Activated CD8-positive, alpha-beta memory T cell treated with anti-CD3 and anti-CD28 coated beads, Interleukin-2, amount 10 ng/mL, durations not matched to agents 7 days and 5 days (primary cell): ENCODE data around the gene FOXN3. TPM values are rescaled to one million over a fixed set of nuclear protein-coding genes. Genes with fewer than 3 reads are reported as not detected.
"Not testable (repeated sequence)": the region's sequence is repeated elsewhere in the genome, so short reads cannot be mapped to it uniquely, and the experiment has no call there.

ENCODE experiments used
- ATAC-seq: fragments of 150-1000 bp; cut with Tn5 transposase; one replicate; pipeline ENCODE4 v1.10.0; 2021; ENCODE audit warnings: moderate library complexity
- CTCF ChIA-PET: fragments of 350-600 bp; sonication (Branson Sonifier 250); formaldehyde crosslinking; loops from one replicate; lab custom pipeline; 2021; ENCODE audit warnings: antibody characterized with exemption; lab: Charles Lee
- DNase-seq: peaks from one replicate; pipeline ENCODE4 v3.0.0-alpha.2; 2020
- H3K27ac Mint-ChIP-seq: one replicate; pipeline ENCODE4 v1.8.0; 2021; ENCODE audit warnings: mild to moderate bottlenecking, mixed read lengths
- H3K27me3 Mint-ChIP-seq: one replicate; pipeline ENCODE4 v1.8.0; 2021; ENCODE audit warnings: mixed read lengths
- H3K36me3 Mint-ChIP-seq: one replicate; pipeline ENCODE4 v1.8.0; 2021; ENCODE audit warnings: mild to moderate bottlenecking, mixed read lengths
- H3K4me1 Mint-ChIP-seq: one replicate; pipeline ENCODE4 v1.8.0; 2021; ENCODE audit warnings: mixed read lengths
- H3K4me3 Mint-ChIP-seq: one replicate; pipeline ENCODE4 v1.8.0; 2021; ENCODE audit warnings: mild to moderate bottlenecking, moderate library complexity, mixed read lengths
- H3K9me3 Mint-ChIP-seq: one replicate; pipeline ENCODE4 v1.8.0; 2022; ENCODE audit warnings: low read depth, mixed read lengths
- total RNA-seq, 2 experiments: library from RNA; stranded (reverse); gene quantifications; one replicate each; pipeline ENCODE4 v1.2.3, GENCODE V29; 2021

Gene FOXN3
- total RNA-seq, 2 experiments from 2014 or later: 85.6 to 103 TPM

GRCh38 chr14:89298056-89298834 lies 118.8 kb downstream of the FOXN3 start:
- no peaks in the 10 kb centered on the region for H3K27me3 Mint-ChIP-seq
- H3K36me3 Mint-ChIP-seq: peaks cover 23% of the 10 kb centered on the region
- CTCF ChIA-PET: no interaction called here
- no peak overlapping the region for H3K27ac Mint-ChIP-seq
- ATAC-seq (no peak), DNase-seq (no peak)
- H3K9me3 Mint-ChIP-seq: peaks cover 3% of the 10 kb centered on the region
- H3K4me3 Mint-ChIP-seq: no peak overlapping the region
- peaks cover 20% of the 10 kb centered on the region for H3K4me1 Mint-ChIP-seq

DNA sequence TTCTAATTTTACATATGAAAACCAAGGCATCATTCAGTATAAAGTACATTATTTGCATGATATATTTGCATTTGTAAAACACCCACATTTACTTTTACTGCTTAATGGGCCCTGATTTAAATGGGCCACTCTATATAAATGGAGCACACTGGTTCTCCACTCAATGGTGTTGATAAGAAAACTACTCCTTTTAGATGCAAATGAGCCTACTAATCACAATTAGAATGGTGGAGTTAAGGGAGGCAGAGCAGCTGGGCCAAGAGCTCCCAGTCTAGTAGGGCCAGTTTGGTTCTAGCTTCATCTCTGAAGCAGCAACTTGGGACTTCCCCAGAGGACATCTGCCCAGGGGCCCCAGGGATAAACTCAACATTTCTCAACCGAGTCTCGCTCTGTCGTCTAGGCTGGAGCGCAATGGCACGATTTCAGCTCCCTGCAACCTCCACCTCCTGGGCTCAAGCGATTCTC lies 120.7 kb downstream of the FOXN3 start:
- CTCF ChIA-PET: interaction anchor here (0.7 kb wide), 1 partner anchor 21 kb away, joined by 4 read pairs; no protein-coding TSS in a partner anchor
- ATAC-seq: no peak
- Mint-ChIP-seq H3K4me3 (no peak overlapping the region), H3K36me3 (peaks cover 15% of the 10 kb centered on the region), H3K27me3 (no peaks in the 10 kb centered on the region), H3K27ac (no peak overlapping the region), H3K9me3 (no peaks in the 10 kb centered on the region), H3K4me1 (peaks cover 16% of the 10 kb centered on the region)
- DNase-seq: no peak

- DNase-seq (no peak), ATAC-seq (no peak)
- Mint-ChIP-seq H3K4me3 (no peak overlapping the region), H3K4me1 (peaks cover 25% of the 10 kb centered on the region), H3K36me3 (peaks cover 11% of the 10 kb centered on the region), H3K9me3 (no peaks in the 10 kb centered on the region), H3K27ac (no peak overlapping the region), H3K27me3 (no peaks in the 10 kb centered on the region)
- CTCF ChIA-PET: no interaction called here
Measured at GRCh38 chr14:89294872-89295271, 122.2 kb downstream of the FOXN3 start.

DNA sequence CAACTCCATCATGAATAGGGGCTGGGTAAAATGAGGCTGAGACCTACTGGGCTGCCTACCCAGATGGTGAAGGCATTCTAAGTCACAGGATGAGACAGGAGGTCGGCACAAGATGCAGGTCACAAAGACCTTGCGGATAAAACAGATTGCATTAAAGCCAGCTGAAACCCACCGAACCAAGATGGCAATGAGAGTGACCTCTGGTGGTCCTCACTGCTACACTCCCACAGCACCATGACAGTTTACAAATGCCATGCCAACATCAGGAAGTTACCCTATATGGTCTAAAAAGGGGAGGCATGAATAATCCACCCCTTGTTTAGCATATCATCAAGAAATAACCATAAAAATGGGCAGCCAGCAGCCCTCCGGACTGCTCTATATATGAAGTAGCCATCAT lies 122.6 kb downstream of the FOXN3 start:
- ATAC-seq, H3K4me3 Mint-ChIP-seq, DNase-seq, H3K27me3 Mint-ChIP-seq, CTCF ChIA-PET, H3K27ac Mint-ChIP-seq, H3K36me3 Mint-ChIP-seq, H3K9me3 Mint-ChIP-seq: not testable (repeated sequence)
- peaks cover 25% of the 10 kb centered on the region for H3K4me1 Mint-ChIP-seq

DNA sequence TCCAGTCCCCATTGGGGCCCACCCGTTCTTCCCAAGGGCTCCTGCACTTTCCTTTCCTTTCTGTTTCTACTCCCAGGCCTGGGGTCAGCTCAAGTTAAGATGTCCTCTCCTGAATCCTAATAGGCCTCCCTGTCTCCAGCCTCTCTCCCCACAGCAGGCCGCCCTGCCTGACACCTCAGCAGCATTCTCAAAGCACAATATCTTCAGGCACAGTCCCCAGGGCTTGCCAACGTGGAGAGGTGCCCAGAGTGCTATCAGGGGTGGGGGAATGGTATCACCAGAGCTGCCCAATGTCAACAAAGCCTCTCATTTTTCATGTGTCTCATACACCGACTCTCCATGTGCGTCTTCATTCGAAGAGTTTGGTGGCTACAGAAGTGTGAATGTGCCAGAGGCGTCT lies 123.0 kb downstream of the FOXN3 start:
- no peak overlapping the region for H3K4me3 Mint-ChIP-seq
- H3K4me1 Mint-ChIP-seq: peaks cover 25% of the 10 kb centered on the region
- CTCF ChIA-PET: no interaction called here
- H3K36me3 Mint-ChIP-seq: peaks cover 5% of the 10 kb centered on the region
- H3K27ac Mint-ChIP-seq: no peak overlapping the region
- H3K9me3 Mint-ChIP-seq: no peaks in the 10 kb centered on the region
- H3K27me3 Mint-ChIP-seq: no peaks in the 10 kb centered on the region
- DNase-seq: no peak
- no peak for ATAC-seq

GRCh38 chr14:89293314-89293916 lies 123.6 kb downstream of the FOXN3 start:
- Mint-ChIP-seq H3K27ac (no peak overlapping the region), H3K4me1 (peaks cover 25% of the 10 kb centered on the region), H3K27me3 (no peaks in the 10 kb centered on the region), H3K4me3 (no peak overlapping the region), H3K9me3 (no peaks in the 10 kb centered on the region), H3K36me3 (peaks cover 5% of the 10 kb centered on the region)
- DNase-seq (no peak), ATAC-seq (no peak)
- CTCF ChIA-PET: no interaction called here

DNA sequence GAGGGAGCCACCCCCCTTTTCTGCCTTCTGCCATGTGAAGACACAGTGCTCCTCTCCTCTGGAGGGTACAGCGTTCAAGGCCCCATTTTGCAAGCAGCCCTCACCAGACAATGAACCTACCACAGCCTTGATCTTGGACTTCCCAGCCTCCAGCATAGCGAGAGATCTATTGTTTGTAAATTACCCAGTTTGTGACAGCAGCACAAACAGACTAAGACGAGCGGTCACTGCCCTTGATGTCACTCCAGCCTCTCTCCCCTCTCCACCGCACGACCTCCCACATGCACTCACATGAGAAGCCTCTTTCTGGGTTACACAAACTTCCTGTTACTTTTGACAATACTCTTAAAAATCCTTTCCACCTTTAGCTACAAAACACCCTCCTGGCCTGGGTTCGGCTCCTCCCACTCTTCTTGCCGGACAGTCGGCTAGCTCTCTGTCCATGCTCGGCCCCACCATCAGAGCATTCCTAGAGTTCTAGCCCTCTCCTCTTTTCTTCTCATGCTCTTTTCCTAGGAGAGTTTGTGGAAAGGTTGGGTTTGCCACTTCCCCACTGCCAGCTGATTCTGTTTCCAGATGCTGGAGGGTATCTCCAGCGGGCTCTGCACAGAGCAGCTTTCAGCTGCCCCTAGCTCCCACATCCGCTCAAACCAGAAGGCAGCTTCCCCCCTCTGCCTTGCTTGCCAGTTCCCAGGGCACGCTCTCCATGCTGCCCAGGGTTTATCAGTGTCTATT lies 124.3 kb downstream of the FOXN3 start:
- ATAC-seq (no peak), DNase-seq (no peak)
- no peaks in the 10 kb centered on the region for H3K27me3 Mint-ChIP-seq
- no peaks in the 10 kb centered on the region for H3K9me3 Mint-ChIP-seq
- H3K36me3 Mint-ChIP-seq: peaks cover 3% of the 10 kb centered on the region
- H3K4me3 Mint-ChIP-seq: no peak overlapping the region
- CTCF ChIA-PET: no interaction called here
- H3K27ac Mint-ChIP-seq: peak overlapping the region; percentile 12
- peaks cover 30% of the 10 kb centered on the region for H3K4me1 Mint-ChIP-seq

GRCh38 chr14:89291351-89291940 lies 125.6 kb downstream of the FOXN3 start:
- Mint-ChIP-seq H3K4me3 (no peak overlapping the region), H3K27ac (no peak overlapping the region), H3K27me3 (no peaks in the 10 kb centered on the region), H3K4me1 (peaks cover 40% of the 10 kb centered on the region), H3K36me3 (peaks cover 2% of the 10 kb centered on the region), H3K9me3 (no peaks in the 10 kb centered on the region)
- CTCF ChIA-PET: no interaction called here
- ATAC-seq (no peak), DNase-seq (no peak)

DNA sequence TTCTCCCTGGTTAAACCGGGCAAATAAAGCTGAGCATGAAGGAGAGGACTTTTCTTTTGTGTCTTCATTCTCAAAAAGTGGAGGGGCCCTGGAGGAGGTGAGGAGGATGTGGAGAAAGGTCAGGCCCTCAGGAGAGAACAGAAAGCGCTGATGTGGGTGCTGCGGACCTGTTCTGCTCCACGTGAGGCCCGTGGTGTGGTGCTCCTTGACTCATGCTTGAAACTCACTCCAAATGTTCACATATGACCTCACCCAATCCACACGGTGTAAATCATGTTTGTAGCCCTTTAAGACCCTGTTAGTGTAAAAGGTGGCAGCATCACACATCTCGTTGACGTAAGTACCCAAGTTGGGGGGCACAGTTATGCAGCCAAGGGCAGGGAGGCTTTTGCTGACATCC lies 126.2 kb downstream of the FOXN3 start:
- ATAC-seq: no peak
- CTCF ChIA-PET: no interaction called here
- Mint-ChIP-seq H3K27ac (no peak overlapping the region), H3K36me3 (peaks cover 2% of the 10 kb centered on the region), H3K4me3 (no peak overlapping the region), H3K4me1 (peaks cover 43% of the 10 kb centered on the region), H3K9me3 (no peaks in the 10 kb centered on the region), H3K27me3 (no peaks in the 10 kb centered on the region)
- no peak for DNase-seq

DNA sequence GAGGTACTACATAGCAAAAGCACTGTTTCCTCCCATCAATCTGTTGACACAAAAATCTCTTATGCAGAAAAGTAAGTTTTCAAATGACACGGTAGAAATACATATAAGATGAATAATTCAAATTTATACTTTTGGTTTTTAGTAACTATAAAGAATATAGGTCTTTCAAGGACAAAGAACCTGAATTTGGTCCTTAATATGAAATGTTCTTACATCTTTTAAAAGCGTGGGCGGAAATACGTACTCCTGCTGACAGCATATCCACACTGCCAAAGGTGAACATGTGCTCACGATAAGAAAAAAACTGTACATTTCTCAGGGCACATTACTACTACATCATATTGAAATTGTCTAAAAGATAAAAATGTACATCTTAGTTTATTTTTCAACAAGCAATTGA lies 127.6 kb downstream of the FOXN3 start:
- Mint-ChIP-seq H3K4me1 (peaks cover 49% of the 10 kb centered on the region), H3K27ac (no peak overlapping the region), H3K27me3 (no peaks in the 10 kb centered on the region), H3K36me3 (peaks cover 6% of the 10 kb centered on the region), H3K4me3 (no peak overlapping the region), H3K9me3 (no peaks in the 10 kb centered on the region)
- no peak for DNase-seq
- CTCF ChIA-PET: no interaction called here
- ATAC-seq: no peak

- H3K36me3 Mint-ChIP-seq: peaks cover 8% of the 10 kb centered on the region
- CTCF ChIA-PET: no interaction called here
- H3K9me3 Mint-ChIP-seq: no peaks in the 10 kb centered on the region
- ATAC-seq: no peak
- no peak overlapping the region for H3K4me3 Mint-ChIP-seq
- no peak overlapping the region for H3K27ac Mint-ChIP-seq
- peaks cover 58% of the 10 kb centered on the region for H3K4me1 Mint-ChIP-seq
- no peaks in the 10 kb centered on the region for H3K27me3 Mint-ChIP-seq
- no peak for DNase-seq
Measured at GRCh38 chr14:89288114-89288513, 128.9 kb downstream of the FOXN3 start.

DNA sequence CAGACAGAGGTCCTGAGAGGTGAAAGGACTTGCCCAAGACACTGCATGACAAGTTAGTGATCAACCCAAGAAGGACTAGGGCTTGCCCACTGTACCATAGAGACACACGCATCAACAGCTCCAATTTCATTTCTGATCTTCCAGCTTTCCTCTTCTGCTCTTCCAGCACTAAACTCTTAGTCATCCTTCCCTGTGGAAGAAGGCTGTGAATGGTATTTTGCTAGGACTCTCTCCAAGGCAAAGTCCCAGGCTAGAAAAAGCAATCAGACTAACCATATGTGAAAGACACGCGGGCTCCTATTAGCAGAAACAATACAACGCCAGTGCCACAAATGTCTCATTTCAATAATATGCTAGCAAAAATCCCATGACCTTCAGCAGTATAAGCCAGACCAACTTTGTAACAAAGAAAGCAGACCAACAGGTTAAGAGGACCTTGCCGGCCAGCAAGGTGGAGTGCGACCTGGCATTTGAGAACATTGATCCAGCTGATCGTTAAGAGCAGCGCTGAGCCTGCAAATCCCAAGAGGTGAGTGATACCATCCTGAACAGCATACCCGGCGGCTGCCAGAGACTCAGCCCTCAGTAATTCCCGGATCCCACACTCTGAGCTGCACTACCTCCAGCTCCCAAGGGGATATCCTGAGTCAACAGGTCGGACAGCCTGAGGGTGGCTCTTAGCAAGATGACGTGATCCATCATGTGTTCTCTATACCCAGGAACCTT lies 132.5 kb downstream of the FOXN3 start:
- CTCF ChIA-PET: interaction anchor here (1.4 kb wide), 1 partner anchor 107 kb away, joined by 3 read pairs; no protein-coding TSS in a partner anchor
- ATAC-seq (no peak), DNase-seq (no peak)
- Mint-ChIP-seq H3K27me3 (no peaks in the 10 kb centered on the region), H3K36me3 (peaks cover 32% of the 10 kb centered on the region), H3K4me1 (peaks cover 57% of the 10 kb centered on the region), H3K27ac (no peak overlapping the region), H3K4me3 (no peak overlapping the region), H3K9me3 (no peaks in the 10 kb centered on the region)
